H4 (cell line): Measurements from ENCODE around the gene SULF2. TPM values are rescaled to one million over a fixed set of nuclear protein-coding genes. Genes with fewer than 3 reads are reported as not detected.
A peak's percentile ranks its signal among the peaks of the same experiment; 100 is the strongest.

Experiments used
- DNase-seq: peaks from one replicate; pipeline ENCODE4 v3.0.0-alpha.2; 2015; ENCODE audit warnings: low spot score
- total RNA-seq: library from RNA; depleted of rRNA; stranded (reverse); fragments of >200 nt; shearing (Covaris generic); gene quantifications from 2 replicates; pipeline ENCODE4 v1.2.3, GENCODE V29; 2014

The SULF2 gene
- total RNA-seq, 1 experiment from 2014 or later: 269 TPM

DNA sequence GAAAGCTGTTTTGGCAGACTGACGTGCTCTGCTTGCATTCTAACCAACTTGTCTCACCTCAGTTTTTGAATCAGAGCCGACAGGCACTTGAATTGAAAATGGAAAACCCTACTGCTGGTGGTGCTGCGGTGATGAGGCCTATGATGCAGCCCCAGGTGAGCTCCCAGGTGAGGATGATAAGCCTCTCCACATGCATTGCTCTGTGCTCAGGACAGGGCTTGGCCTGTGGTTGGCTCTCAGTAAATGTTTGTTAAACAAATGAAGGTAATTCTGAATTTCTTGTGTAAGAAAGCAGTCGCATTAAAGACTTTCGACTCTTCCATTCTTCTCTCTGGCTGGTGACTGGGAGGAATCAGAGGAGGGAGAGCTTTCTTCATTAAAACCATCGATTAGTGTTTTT, 136.3 kb downstream of the SULF2 start:
- no peak for DNase-seq

DNA sequence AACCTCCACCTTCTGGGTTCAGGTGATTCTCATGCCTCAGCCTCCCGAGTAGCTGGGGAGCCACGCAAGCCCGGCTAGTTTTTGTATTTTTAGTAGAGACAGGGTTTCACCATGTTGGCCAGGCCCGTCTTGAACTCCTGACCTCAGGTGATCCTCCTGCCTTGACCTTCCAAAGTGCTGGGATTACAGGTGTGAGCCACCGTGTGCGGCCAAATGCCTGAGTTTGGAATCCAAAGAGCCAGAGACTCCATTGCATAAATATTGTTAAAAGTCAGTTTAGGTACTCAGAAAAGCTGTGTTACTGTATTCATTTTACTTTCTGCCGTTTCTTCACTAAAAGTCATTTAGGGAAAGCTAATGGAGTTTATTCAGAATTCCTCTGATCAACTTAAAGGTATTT, 137.3 kb downstream of the SULF2 start:
- no peak for DNase-seq

DNA sequence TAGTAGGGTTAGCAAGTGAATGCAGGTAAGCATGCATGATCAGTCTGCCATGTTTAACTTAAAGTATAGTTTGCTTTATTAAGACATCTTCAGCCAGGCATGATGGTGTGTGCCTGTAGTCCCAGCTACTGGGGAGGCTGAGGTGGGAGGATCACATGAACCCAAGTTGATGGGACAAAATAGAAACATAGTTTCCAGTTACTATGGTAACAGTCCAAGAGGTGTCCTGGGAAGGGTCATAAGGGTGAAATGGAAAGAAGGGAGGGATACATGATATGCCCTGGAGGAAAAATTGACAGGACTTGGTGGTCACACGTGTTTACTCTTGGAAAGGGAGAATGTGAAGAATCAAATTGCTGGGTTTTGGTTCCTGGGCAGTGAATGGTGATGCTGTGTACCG, 139.6 kb downstream of the SULF2 start:
- no peak for DNase-seq

DNA sequence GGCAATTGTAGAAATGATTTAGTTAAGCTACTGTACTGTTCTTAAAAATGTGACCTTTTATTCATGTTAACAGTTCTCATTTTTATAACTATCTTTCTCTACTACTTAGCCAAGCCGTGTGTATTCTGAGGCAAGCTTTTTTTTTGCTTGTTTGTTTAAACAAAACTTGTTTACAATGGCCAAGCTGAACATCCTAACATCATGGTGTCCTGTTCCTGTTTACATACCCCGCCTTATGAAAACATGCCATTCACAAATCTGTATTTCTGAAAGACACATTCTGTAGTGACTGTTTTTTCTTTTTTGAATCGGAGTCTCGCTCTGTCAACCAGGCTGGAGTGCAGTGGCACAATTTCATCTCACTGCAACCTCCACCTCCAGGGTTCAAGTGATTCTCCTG, 142.7 kb downstream of the SULF2 start:
- no peak for DNase-seq

DNA sequence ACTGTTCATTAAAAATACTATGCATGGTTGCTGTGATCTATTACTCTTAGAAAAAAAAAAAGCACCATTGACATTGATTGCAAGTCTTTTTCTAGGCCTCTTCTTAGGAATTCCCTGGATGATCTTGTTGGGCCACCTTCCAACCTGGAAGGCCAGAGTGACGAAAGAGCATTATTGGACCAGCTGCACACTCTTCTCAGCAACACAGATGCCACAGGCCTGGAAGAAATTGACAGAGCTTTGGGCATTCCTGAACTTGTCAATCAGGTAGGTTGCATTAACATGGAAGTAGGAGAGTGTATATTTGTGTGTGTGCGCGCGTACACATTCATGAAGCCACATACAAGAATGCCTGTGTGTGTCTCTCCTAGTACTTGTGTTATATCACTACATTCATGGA, 143.2 kb downstream of the SULF2 start:
- DNase-seq: no peak

DNA sequence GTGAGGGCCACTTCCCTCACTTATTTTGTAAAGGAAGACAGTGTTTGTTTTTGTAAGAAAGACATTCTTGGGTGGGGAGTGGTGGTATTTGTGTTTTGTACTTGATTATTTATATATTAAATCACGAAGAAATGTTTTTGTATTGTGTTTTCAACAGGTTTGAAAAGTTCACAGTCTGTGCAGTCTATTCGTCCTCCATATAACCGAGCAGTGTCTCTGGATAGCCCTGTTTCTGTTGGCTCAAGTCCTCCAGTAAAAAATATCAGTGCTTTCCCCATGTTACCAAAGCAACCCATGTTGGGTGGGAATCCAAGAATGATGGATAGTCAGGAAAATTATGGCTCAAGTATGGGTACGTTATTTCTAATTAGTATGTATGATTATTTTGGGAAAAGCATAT, 146.4 kb downstream of the SULF2 start:
- DNase-seq: no peak

DNA sequence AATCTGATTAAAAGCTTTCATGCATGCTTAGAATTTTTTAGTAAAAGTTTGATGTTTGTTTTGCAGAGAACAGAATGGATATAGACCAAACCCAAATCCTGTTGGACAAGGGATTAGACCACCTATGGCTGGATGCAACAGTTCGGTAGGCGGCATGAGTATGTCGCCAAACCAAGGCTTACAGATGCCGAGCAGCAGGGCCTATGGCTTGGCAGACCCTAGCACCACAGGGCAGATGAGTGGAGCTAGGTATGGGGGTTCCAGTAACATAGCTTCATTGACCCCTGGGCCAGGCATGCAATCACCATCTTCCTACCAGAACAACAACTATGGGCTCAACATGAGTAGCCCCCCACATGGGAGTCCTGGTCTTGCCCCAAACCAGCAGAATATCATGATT, 150.0 kb downstream of the SULF2 start:
- DNase-seq: no peak

DNA sequence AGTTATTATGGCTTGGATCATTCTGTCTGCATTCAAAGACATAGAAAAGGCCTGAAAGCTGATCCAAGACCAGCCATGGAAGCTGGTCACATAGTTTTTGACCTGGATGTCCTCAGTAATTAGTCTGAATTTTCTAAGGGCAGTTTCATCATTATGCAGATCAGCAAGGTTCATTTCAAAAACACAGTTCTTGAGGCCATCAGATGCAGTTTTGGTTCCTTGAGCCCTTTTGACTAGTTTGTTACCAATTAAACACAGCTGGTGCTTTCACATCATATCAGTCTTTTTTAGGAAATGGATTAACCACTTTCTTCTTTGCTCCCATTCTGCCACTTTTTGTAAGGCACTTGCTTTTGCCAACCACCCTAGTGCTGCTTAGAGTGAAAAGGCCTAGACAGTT, 154.2 kb downstream of the SULF2 start:
- DNase-seq: no peak

DNA sequence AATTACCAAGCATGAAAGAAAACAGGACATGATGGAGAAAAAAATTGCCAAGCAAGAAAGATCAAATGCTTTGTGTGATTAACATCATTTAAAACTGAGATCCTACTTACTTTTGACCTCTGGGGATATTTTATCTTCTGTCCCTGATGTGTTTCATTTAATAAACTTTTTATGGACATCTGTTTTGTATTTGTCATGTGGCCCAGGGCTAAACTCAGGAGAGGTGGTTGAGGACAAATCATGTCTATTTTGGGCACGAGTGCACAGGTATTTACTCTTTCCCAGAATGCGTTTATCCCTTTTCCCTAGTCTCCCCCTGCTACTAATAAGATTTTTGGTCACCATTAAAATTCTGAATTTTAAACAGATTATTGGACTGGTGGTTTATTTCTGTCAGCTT, 155.4 kb downstream of the SULF2 start:
- no peak for DNase-seq

DNA sequence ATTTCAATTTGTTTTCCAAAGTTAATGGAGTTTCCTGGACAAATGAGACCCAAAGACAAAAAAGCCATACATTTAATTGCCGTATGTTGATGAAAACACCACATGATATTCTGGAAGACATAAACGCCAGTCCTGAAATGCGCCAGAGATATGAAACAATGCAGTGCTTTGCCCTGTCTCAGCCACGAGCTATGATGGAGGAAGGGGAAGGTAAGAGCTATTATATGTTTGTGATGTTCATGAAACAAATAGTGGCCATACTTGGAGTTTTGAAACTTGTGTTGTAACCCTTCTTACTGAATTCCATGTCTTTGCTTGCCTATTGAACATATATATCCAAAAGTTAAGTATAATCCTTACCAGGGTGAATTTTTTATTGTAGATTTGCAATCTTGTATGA, 157.7 kb downstream of the SULF2 start:
- no peak for DNase-seq

DNA sequence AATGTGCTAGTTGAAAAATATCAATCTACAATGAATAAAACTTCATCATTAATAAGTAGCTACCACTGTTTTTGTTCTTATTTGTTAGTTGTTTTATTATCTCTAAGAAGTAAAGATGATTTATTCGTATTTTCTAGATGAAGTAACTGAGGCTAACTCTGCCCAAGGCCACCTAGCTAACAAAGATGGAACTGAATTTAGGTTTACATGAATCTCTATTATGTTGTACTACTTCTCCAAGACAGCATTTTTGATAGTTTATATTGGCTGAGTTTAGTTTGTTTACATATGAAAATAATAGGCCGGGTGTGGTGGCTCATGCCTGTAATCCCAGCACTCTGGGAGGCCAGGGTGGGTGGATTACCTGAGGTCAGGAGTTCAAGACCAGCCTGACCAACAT, 162.1 kb downstream of the SULF2 start:
- DNase-seq: no peak

DNA sequence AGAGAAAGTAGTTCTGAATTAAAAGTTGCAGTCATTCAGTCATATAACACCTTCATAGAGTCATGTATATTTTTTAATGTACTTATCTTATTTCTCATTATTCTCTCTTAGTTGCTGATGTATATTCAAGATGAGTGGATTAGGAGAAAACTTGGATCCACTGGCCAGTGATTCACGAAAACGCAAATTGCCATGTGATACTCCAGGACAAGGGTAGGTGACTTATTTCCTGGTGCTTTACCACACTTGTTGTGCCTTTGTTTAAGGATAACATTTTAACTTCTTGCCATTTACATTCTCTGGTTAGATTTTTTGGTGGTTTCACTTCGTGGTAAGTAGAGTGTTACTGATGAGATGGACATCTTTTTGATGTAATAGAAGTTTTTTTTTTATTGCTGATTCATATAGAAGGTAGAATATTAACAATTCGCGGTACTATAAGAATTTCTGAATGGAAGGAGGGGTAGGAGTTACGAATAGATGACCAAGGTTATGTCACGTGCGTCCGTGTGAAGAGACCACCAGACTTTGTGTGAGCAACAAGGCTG, 163.1 kb downstream of the SULF2 start:
- no peak for DNase-seq

DNA sequence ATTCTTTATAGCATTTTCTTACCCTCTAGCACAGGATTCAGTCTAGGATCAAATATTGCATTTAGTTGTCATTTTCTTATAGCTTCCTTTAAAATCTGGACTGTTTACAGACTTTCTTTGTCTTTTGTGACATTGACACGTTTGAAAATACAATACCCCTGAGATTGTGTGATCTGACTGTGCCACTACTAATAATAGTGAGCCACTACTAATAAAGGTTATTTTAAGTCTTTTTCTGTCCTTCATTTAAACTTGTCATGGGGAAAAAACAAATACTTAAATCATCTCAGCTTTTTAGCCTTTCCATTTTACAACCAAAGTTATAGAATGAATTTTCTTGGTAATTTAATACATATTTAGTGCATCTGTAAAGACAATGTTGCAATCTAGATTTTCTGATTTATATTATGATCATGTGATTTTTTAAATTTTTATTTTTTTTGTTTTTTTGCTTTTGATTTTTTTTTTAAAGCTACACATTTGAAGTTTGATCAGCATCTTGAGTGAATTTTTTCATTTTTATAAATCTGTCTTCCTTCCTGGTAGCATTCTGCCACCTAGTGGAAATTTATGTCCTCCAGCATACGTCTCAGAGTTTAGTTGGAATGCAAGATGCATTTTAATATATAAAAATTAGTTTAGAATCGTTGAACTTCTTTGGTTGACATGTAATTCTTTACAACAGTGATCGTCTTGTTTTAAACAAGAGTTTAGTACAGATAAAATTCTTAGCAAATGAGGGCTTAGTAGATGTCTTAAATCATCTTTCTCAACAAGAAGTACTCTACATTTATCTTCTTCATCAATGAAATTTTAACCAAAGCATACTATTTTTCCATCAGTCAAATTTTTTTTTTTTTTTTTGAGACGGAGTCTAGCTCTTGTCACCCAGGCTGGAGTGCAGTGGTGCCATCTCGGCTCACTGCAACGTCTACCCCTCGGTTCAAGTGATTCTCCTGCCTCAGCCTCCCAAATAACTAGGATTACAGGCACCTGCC, 164.2 kb downstream of the SULF2 start:
- DNase-seq: peak; percentile 45

DNA sequence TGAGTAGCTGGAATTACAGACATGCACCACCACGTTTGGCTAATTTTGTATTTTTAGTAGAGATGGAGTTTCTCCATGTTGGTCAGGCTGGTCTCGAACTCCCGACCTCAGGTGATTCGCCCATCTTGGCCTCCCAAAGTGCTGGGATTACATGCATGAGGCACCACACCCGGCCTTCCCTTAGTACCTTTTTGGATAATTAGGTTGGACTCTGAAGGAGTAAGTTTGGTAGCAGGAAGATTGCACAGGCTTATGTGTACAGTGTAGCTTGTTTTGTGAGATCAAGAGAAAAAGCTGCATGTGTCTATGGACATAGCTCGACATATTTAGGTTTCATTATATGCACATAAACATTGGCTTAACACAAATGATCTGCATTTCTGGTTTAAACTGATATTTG, 166.8 kb downstream of the SULF2 start:
- DNase-seq: no peak

DNA sequence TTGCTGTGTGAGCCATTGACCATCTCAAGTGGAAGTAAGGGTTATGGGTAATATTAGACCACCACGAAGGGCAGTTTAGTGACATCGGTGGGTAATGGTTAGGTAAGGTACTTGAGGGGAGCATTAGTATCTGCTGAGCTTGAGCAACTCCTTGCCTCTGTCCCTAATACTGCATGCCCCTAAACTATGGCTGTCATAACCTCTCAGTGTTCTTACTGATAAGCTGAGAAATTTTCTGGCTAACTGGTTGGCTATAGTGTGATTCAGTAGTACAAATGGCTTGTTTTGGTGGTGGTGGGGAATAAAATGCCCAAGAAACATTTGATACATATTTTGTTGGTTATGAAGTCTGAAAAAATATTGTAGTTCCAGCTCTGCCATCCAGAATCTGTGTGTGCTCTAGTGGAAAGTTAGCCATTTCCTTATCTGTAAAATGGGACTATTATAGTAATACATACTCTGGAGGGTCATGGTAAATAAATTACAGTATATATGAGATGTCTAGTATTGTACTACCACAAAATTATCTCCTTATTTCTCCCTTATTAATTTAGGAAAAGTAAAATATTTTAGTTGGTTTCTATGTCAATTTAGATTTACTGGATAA, 170.5 kb downstream of the SULF2 start:
- DNase-seq: no peak

DNA sequence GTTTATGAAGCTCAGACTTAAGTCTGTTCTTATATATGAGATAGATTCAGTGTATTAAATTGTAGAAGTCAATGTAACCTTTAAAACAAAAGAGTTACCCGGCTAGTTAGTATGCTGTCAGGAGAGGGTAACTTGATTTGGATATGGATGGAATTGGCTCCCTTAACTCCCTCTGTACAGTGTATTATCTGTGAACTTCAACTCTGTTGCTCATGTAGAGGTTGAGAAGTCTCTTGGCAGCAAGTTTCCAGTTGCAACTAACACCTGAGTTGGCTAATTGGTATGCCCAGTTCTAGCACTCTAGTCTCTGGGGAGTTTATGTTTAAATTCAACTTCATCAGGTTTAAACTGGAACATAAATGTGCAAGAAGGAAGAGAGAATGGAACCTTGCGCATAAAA, 172.6 kb downstream of the SULF2 start:
- DNase-seq: no peak

DNA sequence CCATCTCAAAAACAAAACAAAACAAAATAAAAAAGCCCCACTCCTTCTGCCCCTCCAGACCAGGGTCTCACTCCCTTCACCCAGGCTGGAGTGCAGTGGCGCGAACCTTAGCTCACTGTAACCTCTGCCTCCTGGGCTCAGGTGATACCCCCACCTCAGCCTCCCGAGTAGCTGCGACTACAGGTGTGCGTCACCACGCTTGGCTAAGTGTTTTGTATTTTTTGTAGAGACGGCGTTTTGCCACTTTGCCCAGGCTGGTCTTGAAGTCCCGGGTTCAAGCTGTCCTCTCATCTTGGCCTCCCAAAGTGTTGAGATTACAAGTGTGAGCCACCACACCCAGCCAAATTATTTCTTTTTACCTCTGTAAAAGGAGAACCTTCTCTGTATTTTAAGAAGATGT, 173.5 kb downstream of the SULF2 start:
- DNase-seq: no peak

DNA sequence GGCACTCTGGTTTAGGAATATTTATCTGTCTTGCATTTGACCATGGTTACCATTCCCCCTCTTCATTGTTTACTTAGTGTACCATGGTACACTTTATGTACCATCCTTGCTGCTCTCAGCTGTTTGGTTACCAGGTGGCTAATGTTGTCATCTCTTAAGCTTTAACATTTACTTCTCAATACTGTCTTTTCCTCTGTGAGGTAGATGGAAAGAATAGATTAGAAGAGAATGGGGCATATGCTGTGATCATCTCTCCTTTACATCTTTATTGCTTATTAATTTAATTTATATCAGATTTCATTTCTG, 174.4 kb downstream of the SULF2 start:
- no peak for DNase-seq

DNA sequence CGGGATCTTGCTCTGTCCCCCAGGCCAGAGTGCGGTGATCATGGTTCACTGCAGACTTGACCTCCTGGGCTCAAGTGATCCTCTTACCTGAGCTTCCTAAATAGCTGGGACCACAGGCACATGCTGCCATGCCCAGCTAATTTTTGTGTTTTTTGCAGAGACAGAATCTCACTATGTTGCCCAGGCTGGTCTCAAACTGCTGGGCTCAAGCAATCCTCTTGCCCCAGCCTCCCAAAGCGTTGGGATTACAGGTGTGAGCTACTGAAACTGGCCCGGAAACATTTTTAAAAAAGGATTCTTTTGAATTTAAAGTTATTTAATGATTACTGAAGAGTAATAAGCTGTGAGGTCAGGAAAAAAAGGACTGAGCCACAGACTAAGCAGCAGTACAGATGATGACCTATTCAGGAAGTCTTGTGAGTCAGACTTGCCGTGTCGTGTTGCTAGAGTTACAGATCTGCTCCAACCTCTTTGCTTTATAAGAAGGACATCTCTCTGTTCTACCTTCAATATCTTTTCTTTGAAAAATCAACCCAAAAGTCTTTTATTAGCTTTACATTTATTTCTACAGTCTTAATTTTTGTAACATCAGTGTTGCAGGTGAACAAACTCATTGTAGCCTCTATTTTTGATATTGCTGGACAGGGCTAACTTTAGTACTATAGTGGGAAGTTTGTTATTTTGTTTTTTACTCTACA, 174.9 kb downstream of the SULF2 start:
- peak; percentile 53 for DNase-seq

DNA sequence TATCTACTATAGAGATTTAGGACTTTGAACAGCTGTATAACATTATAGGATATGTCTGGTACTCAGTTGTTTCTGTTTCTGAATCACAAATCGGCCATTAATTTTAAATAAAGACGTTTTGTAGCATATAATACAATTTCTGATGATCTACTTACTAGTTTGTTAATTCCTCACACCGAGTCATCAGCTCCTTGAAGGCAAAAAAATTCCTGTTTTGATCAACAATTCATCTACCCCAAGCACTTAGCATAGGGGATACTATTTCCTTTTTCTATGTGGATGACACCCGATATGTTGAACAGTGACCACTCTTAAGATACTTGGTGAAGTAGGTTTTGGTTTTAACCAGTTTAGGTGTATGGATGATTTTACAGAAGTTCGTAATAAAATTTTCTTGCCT, 176.3 kb downstream of the SULF2 start:
- no peak for DNase-seq
